Breast epithelium (tissue), 4 donors: ENCODE results near the gene PIK3CB. TPM values are rescaled to one million over a fixed set of nuclear protein-coding genes. Genes with fewer than 3 reads are reported as not detected.
"Not testable (repeated sequence)": the region's sequence is repeated elsewhere in the genome, so short reads cannot be mapped to it uniquely, and the experiment has no call there.

Source experiments
- DNase-seq, 2 donors: peaks; one replicate each; pipeline ENCODE4 v3.0.0-alpha.2; 2019; ENCODE audit warnings: low spot score in 2 of 2
- H3K27ac ChIP-seq, 2 donors: fragments of 200-600 bp; sonication (generic) in 1 of 2; one replicate each; pipeline ENCODE4 v1.5.1; 2016 to 2019; ENCODE audit warnings: mild to moderate bottlenecking in 1 of 2
- H3K27me3 ChIP-seq, 2 donors: fragments of 200-600 bp; sonication (generic) in 1 of 2; one replicate each; pipeline versions ENCODE4 v1.5.1 to v1.6.0; 2017 to 2019; ENCODE audit warnings: control low read depth in 1 of 2, mild to moderate bottlenecking in 1 of 2
- H3K36me3 ChIP-seq: fragments of 200-600 bp; one replicate; pipeline ENCODE4 v1.5.1; 2019
- H3K4me1 ChIP-seq, 2 donors: fragments of 200-600 bp; sonication (generic); one replicate each; pipeline ENCODE4 v1.5.1; 2016 to 2019; ENCODE audit warnings: control low read depth in 1 of 2
- H3K4me3 ChIP-seq, 3 donors: fragments of 200-600 bp; sonication (generic); 1 replicate in 2 of 3; 2 replicates in 1 of 3; pipeline ENCODE4 v1.5.1; 2016 to 2019; ENCODE audit warnings: mild to moderate bottlenecking in 3 of 3, moderate library complexity in 2 of 3
- H3K9me3 ChIP-seq, 2 donors: fragments of 200-600 bp; sonication (generic) in 1 of 2; one replicate each; pipeline ENCODE4 v1.5.1; 2016 to 2019; ENCODE audit warnings: control low read depth in 1 of 2
- CTCF ChIP-seq, 3 donors: fragments of 450-650 bp; IDR thresholded peaks; one replicate each; pipeline ENCODE4 v1.5.1; 2016 to 2017; ENCODE audit warnings: antibody characterized with exemption in 3 of 3, mild to moderate bottlenecking in 3 of 3, moderate library complexity in 3 of 3
- POLR2A ChIP-seq: fragments of 450-650 bp; IDR thresholded peaks from one replicate; pipeline ENCODE4 v1.6.1; 2016; ENCODE audit warnings: antibody characterized with exemption, mild to moderate bottlenecking, moderate library complexity
- POLR2AphosphoS5 ChIP-seq, 3 donors: sonication (generic); formaldehyde crosslinking; IDR thresholded peaks; one replicate each; pipeline ENCODE4 v1.6.1; 2017; ENCODE audit warnings: antibody characterized with exemption in 3 of 3
- intact Hi-C: fragments of 100-400 bp; cut with DNase I; formaldehyde crosslinking; loops from one replicate; pipeline ENCODE4 v1.15.1; 2023; ENCODE audit warnings: low total_unique reads
- total RNA-seq, 3 donors: library from RNA; depleted of rRNA; stranded (reverse); fragments of >200 nt; gene quantifications; one replicate each; pipeline ENCODE4 v1.1.0, GENCODE V29; 2016

The PIK3CB gene
- total RNA-seq, 3 donors from 2014 or later, result 30.5 to 46.2 (median 31.7) TPM

DNA sequence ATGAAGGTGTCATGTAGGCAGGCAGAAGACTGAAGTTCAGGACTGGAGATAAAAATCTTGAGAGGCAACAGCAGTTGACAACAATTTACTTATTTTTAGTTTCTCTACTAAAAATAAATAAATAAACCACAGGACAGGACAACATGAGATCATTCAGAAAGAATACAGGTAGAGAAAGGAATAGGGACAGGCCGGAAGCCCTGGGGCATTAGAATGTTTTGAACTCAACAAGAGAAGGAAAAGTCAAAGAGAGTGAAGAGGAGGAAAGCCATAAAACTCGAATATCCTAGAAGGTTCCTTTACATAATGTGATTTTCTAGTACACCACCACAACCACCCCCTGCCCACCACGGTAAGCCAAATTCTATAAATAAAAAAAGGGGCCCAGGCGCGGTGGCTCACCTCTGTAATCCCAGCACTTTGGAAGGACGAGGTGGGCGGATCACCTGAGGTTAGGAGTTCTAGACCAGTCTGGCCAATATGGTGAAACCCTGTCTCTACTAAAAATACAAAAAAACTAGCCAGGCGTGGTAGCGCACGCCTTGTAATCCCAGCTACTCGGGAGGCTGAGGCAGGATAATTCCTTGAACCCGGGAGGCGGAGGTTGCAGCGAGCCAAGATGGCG is 4.7 kb downstream of the PIK3CB start:
- no peak overlapping the region for H3K4me3 ChIP-seq
- no peaks in the 10 kb centered on the region for H3K27me3 ChIP-seq
- no peaks in the 10 kb centered on the region for H3K4me1 ChIP-seq
- TF ChIP-seq POLR2A (no peak), CTCF (IDR thresholded peaks at IDR 0.05) (no peak)
- intact Hi-C loops, result no loop called here
- no peak overlapping the region for H3K27ac ChIP-seq
- DNase-seq, result no peak
- H3K9me3 ChIP-seq, result no peaks in the 10 kb centered on the region
- H3K36me3 ChIP-seq, result no peaks in the 10 kb centered on the region

DNA sequence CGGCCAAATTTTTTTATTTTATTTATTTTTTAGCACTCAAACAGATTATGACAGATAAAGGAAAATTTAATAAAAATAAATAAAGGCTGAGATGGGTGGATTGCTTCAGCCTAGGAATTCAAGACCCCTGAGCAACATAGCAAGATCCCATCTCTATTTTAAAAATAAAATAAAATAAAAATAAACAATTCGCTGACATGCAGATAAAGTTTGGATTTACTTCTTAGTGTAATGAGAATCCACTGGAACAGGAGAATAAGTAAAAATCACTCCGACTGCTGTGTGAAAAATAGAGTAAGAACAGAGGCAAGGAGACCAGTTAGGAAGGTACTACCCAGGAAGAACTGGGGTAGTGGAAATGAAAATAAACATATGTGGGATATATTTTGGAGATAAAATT is 5.6 kb downstream of the PIK3CB start:
- H3K4me1 ChIP-seq, result no peaks in the 10 kb centered on the region
- intact Hi-C loops, result no loop called here
- no peaks in the 10 kb centered on the region for H3K9me3 ChIP-seq
- H3K27me3 ChIP-seq, result no peaks in the 10 kb centered on the region
- no peak for DNase-seq
- no peaks in the 10 kb centered on the region for H3K36me3 ChIP-seq
- no peak overlapping the region for H3K27ac ChIP-seq
- no peak overlapping the region for H3K4me3 ChIP-seq
- no peak for TF ChIP-seq POLR2AphosphoS5 (IDR thresholded peaks at IDR 0.05)
- no peak for TF ChIP-seq POLR2A

- H3K4me3 ChIP-seq, result no peak overlapping the region
- no peaks in the 10 kb centered on the region for H3K27me3 ChIP-seq
- H3K9me3 ChIP-seq, result no peaks in the 10 kb centered on the region
- no peaks in the 10 kb centered on the region for H3K4me1 ChIP-seq
- DNase-seq, result no peak
- no peaks in the 10 kb centered on the region for H3K36me3 ChIP-seq
- no peak for TF ChIP-seq POLR2A
- no peak for TF ChIP-seq POLR2AphosphoS5 (IDR thresholded peaks at IDR 0.05)
- no peak for TF ChIP-seq CTCF (IDR thresholded peaks at IDR 0.05)
- no peak overlapping the region for H3K27ac ChIP-seq
- intact Hi-C loops, result no loop called here
Measured at GRCh38 chr3:138827222-138827621, 7.5 kb downstream of the PIK3CB start.

- no peaks in the 10 kb centered on the region for H3K27me3 ChIP-seq
- no peaks in the 10 kb centered on the region for H3K4me1 ChIP-seq
- H3K36me3 ChIP-seq, result no peaks in the 10 kb centered on the region
- DNase-seq, result no peak
- H3K4me3 ChIP-seq, result no peak overlapping the region
- no peak for TF ChIP-seq POLR2A
- no peak for TF ChIP-seq CTCF (IDR thresholded peaks at IDR 0.05)
- no peak for TF ChIP-seq POLR2AphosphoS5 (IDR thresholded peaks at IDR 0.05)
- H3K9me3 ChIP-seq, result no peaks in the 10 kb centered on the region
- H3K27ac ChIP-seq, result no peak overlapping the region
- intact Hi-C loops, result no loop called here
Measured at GRCh38 chr3:138825336-138825735, 9.4 kb downstream of the PIK3CB start.

GRCh38 chr3:138824114-138824506 is 10.6 kb downstream of the PIK3CB start:
- Histone ChIP-seq H3K27me3 (no peaks in the 10 kb centered on the region), H3K36me3 (no peaks in the 10 kb centered on the region), H3K9me3 (no peaks in the 10 kb centered on the region), H3K4me1 (no peaks in the 10 kb centered on the region), H3K27ac (peak overlapping the region in 1 of 2 donors; percentile 21), H3K4me3 (no peak overlapping the region)
- DNase-seq, result no peak
- TF ChIP-seq POLR2A (no peak), CTCF (IDR thresholded peaks at IDR 0.05) (no peak), POLR2AphosphoS5 (IDR thresholded peaks at IDR 0.05) (no peak)
- intact Hi-C loops, result no loop called here

GRCh38 chr3:138820379-138820778 is 14.3 kb downstream of the PIK3CB start:
- DNase-seq, H3K4me3 ChIP-seq, intact Hi-C loops: not testable (repeated sequence)

More at GRCh38 chr3:138820379-138820778, 14.3 kb downstream of the PIK3CB start:
- H3K27me3 ChIP-seq, H3K36me3 ChIP-seq, H3K9me3 ChIP-seq, H3K27ac ChIP-seq, H3K4me1 ChIP-seq: not testable (repeated sequence)
